ENCODE results near the gene COL8A1. TPM values are rescaled to one million over a fixed set of nuclear protein-coding genes. Genes with fewer than 3 reads are reported as not detected.
"Not testable (repeated sequence)": the region's sequence is repeated elsewhere in the genome, so short reads cannot be mapped to it uniquely, and the experiment has no call there.

Gene COL8A1
- total RNA-seq = under 1 TPM in 1 of 2 experiments, not detected in 1; 0.10 TPM

GRCh38 chr3:99638167-99638948 lies at the start of gene COL8A1:
TSS of gene COL8A1 (plus strand) at chr3:99638594. CDS start at chr3:99790683, 152,089 bp downstream.
- no peak for ATAC-seq
- CTCF ChIA-PET = no interaction called here
- Mint-ChIP-seq H3K4me3 (no peak within 1 kb of the TSS), H3K27ac (no peak within 1 kb of the TSS), H3K4me1 (ENCODE audit: low read depth) (peaks cover 12% of the 10 kb centered on the region), H3K36me3 (ENCODE audit: low read depth) (no peaks in the 10 kb centered on the region), H3K9me3 (ENCODE audit: insufficient read depth) (no peaks in the 10 kb centered on the region), H3K27me3 (ENCODE audit: low read depth) (peaks cover 50% of the 10 kb centered on the region)
- DNase-seq = no peak
- POLR2A ChIA-PET = no interaction called here

- H3K4me3 Mint-ChIP-seq; CTCF ChIA-PET; H3K9me3 Mint-ChIP-seq (ENCODE audit: insufficient read depth); H3K36me3 Mint-ChIP-seq (ENCODE audit: low read depth); POLR2A ChIA-PET; H3K27ac Mint-ChIP-seq; H3K27me3 Mint-ChIP-seq (ENCODE audit: low read depth); ATAC-seq; H3K4me1 Mint-ChIP-seq (ENCODE audit: low read depth); DNase-seq: not testable (repeated sequence)
Measured at GRCh38 chr3:99589168-99589567, 49.2 kb upstream of the COL8A1 start.

GRCh38 chr3:99599894-99600293 lies 38.5 kb upstream of the COL8A1 start:
- H3K36me3 Mint-ChIP-seq (ENCODE audit: low read depth) = no peaks in the 10 kb centered on the region
- no peak for DNase-seq
- H3K4me3 Mint-ChIP-seq = no peak overlapping the region
- no peak overlapping the region for H3K27ac Mint-ChIP-seq
- no peak for ATAC-seq
- no peaks in the 10 kb centered on the region for H3K27me3 Mint-ChIP-seq (ENCODE audit: low read depth)
- no peaks in the 10 kb centered on the region for H3K4me1 Mint-ChIP-seq (ENCODE audit: low read depth)
- CTCF ChIA-PET = no interaction called here
- no peaks in the 10 kb centered on the region for H3K9me3 Mint-ChIP-seq (ENCODE audit: insufficient read depth)
- POLR2A ChIA-PET = no interaction called here

- Mint-ChIP-seq H3K9me3 (ENCODE audit: insufficient read depth) (no peaks in the 10 kb centered on the region), H3K27ac (no peak overlapping the region), H3K27me3 (ENCODE audit: low read depth) (no peaks in the 10 kb centered on the region), H3K36me3 (ENCODE audit: low read depth) (no peaks in the 10 kb centered on the region), H3K4me1 (ENCODE audit: low read depth) (no peaks in the 10 kb centered on the region), H3K4me3 (no peak overlapping the region)
- ChIA-PET POLR2A (no interaction called here), CTCF (no interaction called here)
- DNase-seq (no peak), ATAC-seq (no peak)
Measured at GRCh38 chr3:99601515-99601914, 36.9 kb upstream of the COL8A1 start.

GRCh38 chr3:99602183-99602582 lies 36.2 kb upstream of the COL8A1 start:
- ATAC-seq = no peak
- Mint-ChIP-seq H3K4me3 (no peak overlapping the region), H3K27ac (no peak overlapping the region), H3K4me1 (ENCODE audit: low read depth) (no peaks in the 10 kb centered on the region), H3K9me3 (ENCODE audit: insufficient read depth) (no peaks in the 10 kb centered on the region), H3K27me3 (ENCODE audit: low read depth) (no peaks in the 10 kb centered on the region), H3K36me3 (ENCODE audit: low read depth) (no peaks in the 10 kb centered on the region)
- ChIA-PET CTCF (no interaction called here), POLR2A (no interaction called here)
- DNase-seq = no peak

- POLR2A ChIA-PET = no interaction called here
- no peaks in the 10 kb centered on the region for H3K36me3 Mint-ChIP-seq (ENCODE audit: low read depth)
- CTCF ChIA-PET = no interaction called here
- no peak overlapping the region for H3K4me3 Mint-ChIP-seq
- no peak for DNase-seq
- H3K27ac Mint-ChIP-seq = no peak overlapping the region
- H3K27me3 Mint-ChIP-seq (ENCODE audit: low read depth) = no peaks in the 10 kb centered on the region
- H3K9me3 Mint-ChIP-seq (ENCODE audit: insufficient read depth) = no peaks in the 10 kb centered on the region
- no peak for ATAC-seq
- H3K4me1 Mint-ChIP-seq (ENCODE audit: low read depth) = no peaks in the 10 kb centered on the region
Measured at GRCh38 chr3:99607151-99607550, 31.2 kb upstream of the COL8A1 start.

- Mint-ChIP-seq H3K27ac (no peak overlapping the region), H3K27me3 (ENCODE audit: low read depth) (no peaks in the 10 kb centered on the region), H3K9me3 (ENCODE audit: insufficient read depth) (no peaks in the 10 kb centered on the region), H3K36me3 (ENCODE audit: low read depth) (no peaks in the 10 kb centered on the region), H3K4me1 (ENCODE audit: low read depth) (no peaks in the 10 kb centered on the region), H3K4me3 (no peak overlapping the region)
- POLR2A ChIA-PET = no interaction called here
- no peak for ATAC-seq
- CTCF ChIA-PET = no interaction called here
- no peak for DNase-seq
Measured at GRCh38 chr3:99614768-99615167, 23.6 kb upstream of the COL8A1 start.

- DNase-seq (no peak), ATAC-seq (no peak)
- ChIA-PET CTCF (no interaction called here), POLR2A (no interaction called here)
- H3K27me3 Mint-ChIP-seq (ENCODE audit: low read depth) = no peaks in the 10 kb centered on the region
- no peaks in the 10 kb centered on the region for H3K9me3 Mint-ChIP-seq (ENCODE audit: insufficient read depth)
- no peak overlapping the region for H3K4me3 Mint-ChIP-seq
- no peaks in the 10 kb centered on the region for H3K4me1 Mint-ChIP-seq (ENCODE audit: low read depth)
- H3K27ac Mint-ChIP-seq = no peak overlapping the region
- no peaks in the 10 kb centered on the region for H3K36me3 Mint-ChIP-seq (ENCODE audit: low read depth)
Measured at GRCh38 chr3:99620077-99620767, 18.2 kb upstream of the COL8A1 start.

GRCh38 chr3:99620976-99621375 lies 17.4 kb upstream of the COL8A1 start:
- Mint-ChIP-seq H3K4me1 (ENCODE audit: low read depth) (no peaks in the 10 kb centered on the region), H3K36me3 (ENCODE audit: low read depth) (no peaks in the 10 kb centered on the region), H3K27me3 (ENCODE audit: low read depth) (no peaks in the 10 kb centered on the region), H3K27ac (no peak overlapping the region), H3K4me3 (no peak overlapping the region), H3K9me3 (ENCODE audit: insufficient read depth) (no peaks in the 10 kb centered on the region)
- CTCF ChIA-PET = no interaction called here
- DNase-seq = no peak
- ATAC-seq = no peak
- POLR2A ChIA-PET = no interaction called here

- ATAC-seq (no peak), DNase-seq (no peak)
- Mint-ChIP-seq H3K4me1 (ENCODE audit: low read depth) (no peaks in the 10 kb centered on the region), H3K36me3 (ENCODE audit: low read depth) (no peaks in the 10 kb centered on the region), H3K4me3 (no peak overlapping the region), H3K27me3 (ENCODE audit: low read depth) (peaks cover 2% of the 10 kb centered on the region), H3K9me3 (ENCODE audit: insufficient read depth) (no peaks in the 10 kb centered on the region), H3K27ac (no peak overlapping the region)
- CTCF ChIA-PET = no interaction called here
- POLR2A ChIA-PET = no interaction called here
Measured at GRCh38 chr3:99624496-99625236, 13.7 kb upstream of the COL8A1 start.

- Mint-ChIP-seq H3K4me3 (no peak overlapping the region), H3K36me3 (ENCODE audit: low read depth) (no peaks in the 10 kb centered on the region), H3K9me3 (ENCODE audit: insufficient read depth) (no peaks in the 10 kb centered on the region), H3K27me3 (ENCODE audit: low read depth) (peaks cover 2% of the 10 kb centered on the region), H3K27ac (no peak overlapping the region), H3K4me1 (ENCODE audit: low read depth) (no peaks in the 10 kb centered on the region)
- ChIA-PET CTCF (no interaction called here), POLR2A (no interaction called here)
- DNase-seq (no peak), ATAC-seq (no peak)
Measured at GRCh38 chr3:99625237-99625622, 13.2 kb upstream of the COL8A1 start.

GRCh38 chr3:99625643-99626416 lies 12.6 kb upstream of the COL8A1 start:
- Mint-ChIP-seq H3K4me1 (ENCODE audit: low read depth) (no peaks in the 10 kb centered on the region), H3K27me3 (ENCODE audit: low read depth) (peaks cover 2% of the 10 kb centered on the region), H3K9me3 (ENCODE audit: insufficient read depth) (no peaks in the 10 kb centered on the region), H3K27ac (no peak overlapping the region), H3K4me3 (no peak overlapping the region), H3K36me3 (ENCODE audit: low read depth) (no peaks in the 10 kb centered on the region)
- ChIA-PET CTCF (no interaction called here), POLR2A (no interaction called here)
- DNase-seq = no peak
- ATAC-seq = no peak
